ENCODE results near the gene ARMC9. TPM values are rescaled to one million over a fixed set of nuclear protein-coding genes. Genes with fewer than 3 reads are reported as not detected.

ARMC9 gene
- total RNA-seq, 2 experiments from 2014 or later: 5.7 to 7.4 TPM

GRCh38 chr2:231387904-231388724 is 189.7 kb downstream of the ARMC9 start:
- ChIA-PET CTCF (interaction anchor here (0.6 kb wide), 1 partner anchor 64 kb away, joined by 7 read pairs; no protein-coding TSS in a partner anchor), POLR2A (no interaction called here)

- ChIA-PET CTCF (interaction anchor here (0.6 kb wide), 1 partner anchor 63 kb away, joined by 7 read pairs; no protein-coding TSS in a partner anchor), POLR2A (no interaction called here)
Measured at GRCh38 chr2:231388725-231389346, 190.4 kb downstream of the ARMC9 start.

- POLR2A ChIA-PET: no interaction called here
- CTCF ChIA-PET: interaction anchor here (1.2 kb wide), 1 partner anchor 13 kb away, joined by 3 read pairs; no protein-coding TSS in a partner anchor
Measured at GRCh38 chr2:231390667-231391066, 192.2 kb downstream of the ARMC9 start.

- ChIA-PET POLR2A (no interaction called here), CTCF (no interaction called here)
Measured at GRCh38 chr2:231391981-231392380, 193.6 kb downstream of the ARMC9 start.

GRCh38 chr2:231392431-231393148 is 194.2 kb downstream of the ARMC9 start:
- POLR2A ChIA-PET: no interaction called here
- CTCF ChIA-PET: interaction anchor here (1.4 kb wide), 1 partner anchor 162 kb away, joined by 3 read pairs; no protein-coding TSS in a partner anchor

GRCh38 chr2:231393149-231394131 is 195.0 kb downstream of the ARMC9 start:
- CTCF ChIA-PET: interaction anchor here (1.0 to 1.4 kb wide), 2 partner anchors 19 to 163 kb away, joined by 3 read pairs; no protein-coding TSS in a partner anchor
- POLR2A ChIA-PET: no interaction called here

- ChIA-PET POLR2A (no interaction called here), CTCF (interaction anchor here (1.0 to 1.4 kb wide), 2 partner anchors 18 to 164 kb away, joined by 3 read pairs; no protein-coding TSS in a partner anchor)
Measured at GRCh38 chr2:231394211-231395141, 196.0 kb downstream of the ARMC9 start.

- POLR2A ChIA-PET: no interaction called here
- CTCF ChIA-PET: interaction anchor here (2.1 kb wide), 1 partner anchor 10 kb away, joined by 8 read pairs; no protein-coding TSS in a partner anchor
Measured at GRCh38 chr2:231395188-231396057, 197.0 kb downstream of the ARMC9 start, which contains the start of gene B3GNT7. Gene B3GNT7, plus strand, starts transcription at chr2:231395710. Its CDS starts 94 bp downstream, at chr2:231395804.

- ChIA-PET POLR2A (no interaction called here), CTCF (interaction anchor here (1.0 to 2.1 kb wide), 2 partner anchors 10 to 13 kb away, joined by 3 to 8 read pairs; no protein-coding TSS in a partner anchor)
Measured at GRCh38 chr2:231396058-231396821, 197.8 kb downstream of the ARMC9 start.

- POLR2A ChIA-PET: interaction anchor here (0.7 kb wide), 1 partner anchor 24 kb away, joined by 3 read pairs; no protein-coding TSS in a partner anchor
- CTCF ChIA-PET: interaction anchor here (1.0 to 2.1 kb wide), 2 partner anchors 9 to 12 kb away, joined by 3 to 8 read pairs; no protein-coding TSS in a partner anchor
Measured at GRCh38 chr2:231397011-231397927, 198.8 kb downstream of the ARMC9 start.

GRCh38 chr2:231397928-231398294 is 199.5 kb downstream of the ARMC9 start:
- CTCF ChIA-PET: interaction anchor here (1.4 to 2.1 kb wide), 2 partner anchors 8 to 13 kb away, joined by 3 to 8 read pairs; no protein-coding TSS in a partner anchor
- POLR2A ChIA-PET: no interaction called here

GRCh38 chr2:231398585-231398984 is 200.2 kb downstream of the ARMC9 start:
- ChIA-PET CTCF (interaction anchor here (1.4 kb wide), 1 partner anchor 12 kb away, joined by 3 read pairs; no protein-coding TSS in a partner anchor), POLR2A (no interaction called here)

GRCh38 chr2:231399046-231399852 is 200.8 kb downstream of the ARMC9 start:
- CTCF ChIA-PET: interaction anchor here (0.6 to 1.4 kb wide), 2 partner anchors 12 to 407 kb away, joined by 3 read pairs; no protein-coding TSS in a partner anchor
- POLR2A ChIA-PET: no interaction called here
